ENCODE data around the gene WRNIP1. TPM values are rescaled to one million over a fixed set of nuclear protein-coding genes. Genes with fewer than 3 reads are reported as not detected.

WRNIP1 gene
- total and polyA plus RNA-seq, 2 of the 8 experiments (the other 6 are each of a cell fraction or from before 2014, with no cell fraction given): 38.2 to 39.2 TPM

GRCh38 chr6:2739335-2739734 lies 25.9 kb upstream of the WRNIP1 start (continued):
- no peak for TF ChIP-seq CHD7 (IDR thresholded peaks at IDR 0.05; ENCODE audit: insufficient replicate concordance, low read length)
- TF ChIP-seq JUND (IDR thresholded peaks at IDR 0.05; ENCODE audit: low read length): no peak
- no peak for TF ChIP-seq CREB1 (IDR thresholded peaks at IDR 0.05)
- TF ChIP-seq KDM1A (IDR thresholded peaks at IDR 0.05; ENCODE audit: borderline replicate concordance, low read length): no peak
- TF ChIP-seq RFX5 (IDR thresholded peaks at IDR 0.05; ENCODE audit: borderline replicate concordance, low read depth, low read length): no peak

Measured in H1 (cell line).